ENCODE measurements around the gene SMIM20. TPM values are rescaled to one million over a fixed set of nuclear protein-coding genes. Genes with fewer than 3 reads are reported as not detected.

SMIM20 gene
- total and polyA plus RNA-seq, 9 of the 15 experiments (the other 6 are each of a cell fraction or from before 2014, with no cell fraction given): 25.1 to 51.0 (median 38.9) TPM

DNA sequence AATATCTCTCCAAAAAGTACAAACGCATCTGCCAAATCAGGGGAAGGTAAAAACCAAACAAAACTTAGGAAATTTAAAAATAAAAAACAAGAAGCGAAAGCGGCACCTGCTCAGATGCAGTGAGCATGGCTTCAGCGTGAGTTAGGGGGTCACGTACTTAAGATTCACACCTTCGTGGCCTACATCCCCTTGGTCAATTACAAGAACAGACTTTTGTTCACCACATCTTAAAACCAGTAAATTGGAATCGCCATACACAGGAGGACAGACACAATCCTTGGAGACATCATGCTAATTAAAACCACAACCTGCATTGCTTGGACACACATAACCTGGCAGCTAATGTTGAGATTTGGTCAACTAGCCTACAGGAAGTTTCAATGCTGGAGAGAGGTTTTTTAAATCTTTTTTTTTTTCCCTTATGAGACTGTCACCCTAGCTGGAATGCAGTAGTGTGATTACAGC lies 38.7 kb upstream of the SMIM20 start (continued):
- TF ChIP-seq ZNF551 (CRISPR knock-in tag; IDR thresholded peaks at IDR 0.05): no peak

DNA sequence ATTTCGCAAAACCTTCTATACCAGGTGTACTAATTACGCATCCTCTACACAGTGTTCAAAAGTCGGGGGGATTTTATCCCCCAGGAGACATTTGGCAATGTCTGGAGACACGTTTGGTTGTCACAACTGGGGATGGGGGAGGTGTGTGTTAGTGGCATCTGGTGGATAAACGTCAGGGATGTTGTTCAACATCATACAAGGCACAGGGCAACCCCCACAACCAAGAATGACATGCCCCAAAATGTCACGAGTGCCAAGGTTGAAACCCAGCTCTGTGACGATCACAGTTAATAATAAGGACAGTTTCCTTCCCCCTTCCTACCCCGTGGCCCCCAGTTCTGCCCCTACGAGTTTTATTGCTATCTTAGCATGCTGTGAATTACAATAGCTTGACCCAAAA lies 35.3 kb upstream of the SMIM20 start:
- no peak overlapping the region for H2AFZ ChIP-seq (ENCODE audit: low read depth, low read length)

DNA sequence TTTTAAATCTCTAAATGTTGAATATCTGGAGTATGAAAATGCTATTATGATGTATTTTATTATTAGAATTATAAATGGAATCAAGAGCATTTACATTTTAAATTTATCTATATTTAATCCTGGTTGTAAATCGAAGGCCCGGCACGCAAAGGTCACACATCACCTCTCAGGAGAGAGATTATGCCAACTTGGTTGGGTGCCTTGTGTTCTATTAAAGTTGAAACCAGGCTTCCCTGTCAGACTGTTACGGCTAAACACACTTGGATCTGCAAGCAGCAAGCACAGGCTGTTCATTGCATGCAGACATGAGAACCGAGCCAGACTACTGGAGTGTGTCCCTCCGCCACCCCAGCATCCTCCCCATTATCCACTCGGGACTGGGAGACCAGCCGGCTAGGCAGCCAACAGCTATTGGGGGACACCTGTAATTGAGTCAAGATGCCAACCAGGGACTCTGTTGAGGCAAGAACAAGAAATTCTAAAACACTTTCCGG lies 34.9 kb upstream of the SMIM20 start:
- no peaks in the 10 kb centered on the region for H4K20me1 ChIP-seq (replicated peaks; ENCODE audit: control insufficient read depth, insufficient read depth, low read length)
- H3K4me1 ChIP-seq (replicated peaks in 1 of 2; ENCODE audit: control insufficient read depth in 2 of 2, insufficient read depth in 2 of 2, low read length in 2 of 2): no peaks in the 10 kb centered on the region
- CTCF ChIA-PET (ENCODE audit: low intra/inter-chr PET ratio): no interaction called here
- H3K9me3 ChIP-seq (replicated peaks; ENCODE audit: control insufficient read depth, insufficient read depth, low read depth, low read length): no peaks in the 10 kb centered on the region
- POLR2A ChIA-PET: no interaction called here
- no peak for FAIRE-seq
- BruUV-seq (replicated peaks): no TSS peak
- H3K79me2 ChIP-seq (ENCODE audit: control insufficient read depth, insufficient read depth, low read length): no peaks in the 10 kb centered on the region
- no peak overlapping the region for H3K4me3 ChIP-seq
- no peak for DNase-seq (ENCODE audit: extremely low read depth in 1 of 4, low spot score in 3 of 4)
- no peak overlapping the region for H3K4me2 ChIP-seq (ENCODE audit: insufficient read depth, low read length)
- H2AFZ ChIP-seq (ENCODE audit: low read depth, low read length): no peak overlapping the region
- H3K27ac ChIP-seq (ENCODE audit: extremely low read depth, low read depth, low read length): no peak overlapping the region
- in situ Hi-C loops (cut with MboI): no loop called here
- intact Hi-C loops (cut with micrococcal nuclease): no loop called here
- no peaks in the 10 kb centered on the region for H3K36me3 ChIP-seq (ENCODE audit: control insufficient read depth, insufficient read depth, low read length)
- WGBS (ENCODE audit: insufficient coverage, low coverage, missing lambda C conversion rate): 6% methylated on average over 9 of the region's 9 CpGs
- H3K9ac ChIP-seq (ENCODE audit: insufficient read depth in 1 of 2, low read depth in 2 of 2, low read length in 2 of 2): no peak overlapping the region
- H3K9me1 ChIP-seq (ENCODE audit: control insufficient read depth, insufficient read depth, low read length): no peaks in the 10 kb centered on the region
- H3K27me3 ChIP-seq (ENCODE audit: control insufficient read depth in 2 of 2, insufficient read depth in 2 of 2, low read length in 2 of 2): peaks cover 22 to 35% of the 10 kb centered on the region in 2 experiments
- no peak for ATAC-seq
- TF ChIP-seq SETDB1 (IDR thresholded peaks at IDR 0.05; ENCODE audit: low read length) (no peak), ZBED1 (IDR thresholded peaks at IDR 0.05) (no peak), CREBBP (IDR thresholded peaks at IDR 0.05; ENCODE audit: low read depth, low read length) (no peak), KLF10 (CRISPR knock-in tag; IDR thresholded peaks at IDR 0.05) (no peak), ZNF75A (CRISPR knock-in tag; IDR thresholded peaks at IDR 0.05) (no peak), ZNF699 (CRISPR knock-in tag; IDR thresholded peaks at IDR 0.05; ENCODE audit: insufficient replicate concordance) (no peak), RB1 (IDR thresholded peaks at IDR 0.05; ENCODE audit: low read depth) (no peak)
- TF ChIP-seq, protein P1, sequence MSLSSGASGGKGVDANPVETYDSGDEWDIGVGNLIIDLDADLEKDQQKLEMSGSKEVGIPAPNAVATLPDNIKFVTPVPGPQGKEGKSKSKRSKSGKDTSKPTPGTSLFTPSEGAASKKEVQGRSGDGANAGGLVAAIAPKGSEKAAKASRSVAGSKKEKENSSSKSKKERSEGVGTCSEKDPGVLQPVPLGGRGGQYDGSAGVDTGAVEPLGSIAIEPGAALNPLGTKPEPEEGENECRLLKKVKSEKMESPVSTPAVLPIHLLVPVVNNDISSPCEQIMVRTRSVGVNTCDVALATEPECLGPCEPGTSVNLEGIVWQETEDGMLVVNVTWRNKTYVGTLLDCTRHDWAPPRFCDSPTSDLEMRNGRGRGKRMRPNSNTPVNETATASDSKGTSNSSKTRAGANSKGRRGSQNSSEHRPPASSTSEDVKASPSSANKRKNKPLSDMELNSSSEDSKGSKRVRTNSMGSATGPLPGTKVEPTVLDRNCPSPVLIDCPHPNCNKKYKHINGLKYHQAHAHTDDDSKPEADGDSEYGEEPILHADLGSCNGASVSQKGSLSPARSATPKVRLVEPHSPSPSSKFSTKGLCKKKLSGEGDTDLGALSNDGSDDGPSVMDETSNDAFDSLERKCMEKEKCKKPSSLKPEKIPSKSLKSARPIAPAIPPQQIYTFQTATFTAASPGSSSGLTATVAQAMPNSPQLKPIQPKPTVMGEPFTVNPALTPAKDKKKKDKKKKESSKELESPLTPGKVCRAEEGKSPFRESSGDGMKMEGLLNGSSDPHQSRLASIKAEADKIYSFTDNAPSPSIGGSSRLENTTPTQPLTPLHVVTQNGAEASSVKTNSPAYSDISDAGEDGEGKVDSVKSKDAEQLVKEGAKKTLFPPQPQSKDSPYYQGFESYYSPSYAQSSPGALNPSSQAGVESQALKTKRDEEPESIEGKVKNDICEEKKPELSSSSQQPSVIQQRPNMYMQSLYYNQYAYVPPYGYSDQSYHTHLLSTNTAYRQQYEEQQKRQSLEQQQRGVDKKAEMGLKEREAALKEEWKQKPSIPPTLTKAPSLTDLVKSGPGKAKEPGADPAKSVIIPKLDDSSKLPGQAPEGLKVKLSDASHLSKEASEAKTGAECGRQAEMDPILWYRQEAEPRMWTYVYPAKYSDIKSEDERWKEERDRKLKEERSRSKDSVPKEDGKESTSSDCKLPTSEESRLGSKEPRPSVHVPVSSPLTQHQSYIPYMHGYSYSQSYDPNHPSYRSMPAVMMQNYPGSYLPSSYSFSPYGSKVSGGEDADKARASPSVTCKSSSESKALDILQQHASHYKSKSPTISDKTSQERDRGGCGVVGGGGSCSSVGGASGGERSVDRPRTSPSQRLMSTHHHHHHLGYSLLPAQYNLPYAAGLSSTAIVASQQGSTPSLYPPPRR (CRISPR knock-in tag; IDR thresholded peaks at IDR 0.05; ENCODE audit: borderline replicate concordance): no peak

More for the DNA sequence above, 35.3 kb upstream of the SMIM20 start:
- FAIRE-seq: no peak
- no peaks in the 10 kb centered on the region for H3K36me3 ChIP-seq (ENCODE audit: control insufficient read depth, insufficient read depth, low read length)
- BruUV-seq (replicated peaks): no TSS peak
- intact Hi-C loops (cut with micrococcal nuclease) (no loop called here), in situ Hi-C loops (cut with MboI) (no loop called here)
- no peak overlapping the region for H3K4me2 ChIP-seq (ENCODE audit: insufficient read depth, low read length)
- H3K9me3 ChIP-seq (replicated peaks; ENCODE audit: control insufficient read depth, insufficient read depth, low read depth, low read length): no peaks in the 10 kb centered on the region
- ChIA-PET POLR2A (interaction anchor here (1.6 kb wide), 1 partner anchor 9 kb away, joined by 4 read pairs; no protein-coding TSS in a partner anchor), CTCF (ENCODE audit: low intra/inter-chr PET ratio) (no interaction called here)
- H3K4me3 ChIP-seq: no peak overlapping the region
- no peak overlapping the region for H3K27ac ChIP-seq (ENCODE audit: extremely low read depth, low read depth, low read length)
- H3K27me3 ChIP-seq (ENCODE audit: control insufficient read depth in 2 of 2, insufficient read depth in 2 of 2, low read length in 2 of 2): peaks cover 22 to 35% of the 10 kb centered on the region in 2 experiments
- no peak overlapping the region for H3K9ac ChIP-seq (ENCODE audit: insufficient read depth in 1 of 2, low read depth in 2 of 2, low read length in 2 of 2)
- H4K20me1 ChIP-seq (replicated peaks; ENCODE audit: control insufficient read depth, insufficient read depth, low read length): no peaks in the 10 kb centered on the region
- TF ChIP-seq PTTG1 (tag; IDR thresholded peaks at IDR 0.05; ENCODE audit: low read depth) (no peak), COPS2 (conservative IDR thresholded peaks at IDR 0.05) (no peak), TEAD2 (tag; IDR thresholded peaks at IDR 0.05) (no peak), SRSF3 (IDR thresholded peaks at IDR 0.05; ENCODE audit: insufficient read depth, low read length) (no peak)
- no peak for DNase-seq (ENCODE audit: extremely low read depth in 1 of 4, low spot score in 3 of 4)
- ATAC-seq: no peak
- H3K79me2 ChIP-seq (ENCODE audit: control insufficient read depth, insufficient read depth, low read length): no peaks in the 10 kb centered on the region
- no peaks in the 10 kb centered on the region for H3K9me1 ChIP-seq (ENCODE audit: control insufficient read depth, insufficient read depth, low read length)
- no peaks in the 10 kb centered on the region for H3K4me1 ChIP-seq (replicated peaks in 1 of 2; ENCODE audit: control insufficient read depth in 2 of 2, insufficient read depth in 2 of 2, low read length in 2 of 2)
- WGBS (ENCODE audit: insufficient coverage, low coverage, missing lambda C conversion rate): 3% methylated on average over 9 of the region's 9 CpGs
